Epithelial cell of prostate (primary cell): ENCODE measurements around the gene B3GALT5.

Experiments
- DNase-seq: peaks from one replicate; pipeline ENCODE4 v3.0.0-alpha.2; 2011; ENCODE audit warnings: low read depth, low spot score
- H3K27ac ChIP-seq: fragments of 450-650 bp; 2 replicates; pipeline ENCODE4 v1.5.1; 2017; ENCODE audit warnings: mild to moderate bottlenecking

The B3GALT5 gene

DNA sequence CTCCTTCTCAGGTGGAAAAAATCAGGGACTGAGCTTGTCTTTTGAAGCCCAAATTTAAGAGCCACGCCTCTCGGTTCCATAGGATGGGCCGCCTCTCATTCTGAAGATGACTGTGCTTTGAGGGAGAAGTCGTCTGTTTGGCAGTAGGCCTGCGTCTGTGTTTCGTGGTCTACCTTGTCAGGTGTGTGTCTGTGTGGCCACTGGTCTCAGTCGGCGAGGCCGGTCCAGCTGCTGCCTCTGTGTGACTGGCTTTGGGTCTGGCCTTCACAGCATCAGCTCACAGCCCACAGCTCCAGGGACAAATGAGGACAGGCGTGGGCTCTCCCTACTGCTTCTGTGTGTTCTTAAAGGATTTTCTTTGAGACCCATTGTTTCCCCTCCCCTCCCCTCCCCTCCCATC lies 50.3 kb downstream of the B3GALT5 start:
- no peak overlapping the region for H3K27ac ChIP-seq
- no peak for DNase-seq

- DNase-seq = no peak
- no peak overlapping the region for H3K27ac ChIP-seq
Observed at GRCh38 chr21:39663742-39664492, 51.2 kb downstream of the B3GALT5 start.

DNA sequence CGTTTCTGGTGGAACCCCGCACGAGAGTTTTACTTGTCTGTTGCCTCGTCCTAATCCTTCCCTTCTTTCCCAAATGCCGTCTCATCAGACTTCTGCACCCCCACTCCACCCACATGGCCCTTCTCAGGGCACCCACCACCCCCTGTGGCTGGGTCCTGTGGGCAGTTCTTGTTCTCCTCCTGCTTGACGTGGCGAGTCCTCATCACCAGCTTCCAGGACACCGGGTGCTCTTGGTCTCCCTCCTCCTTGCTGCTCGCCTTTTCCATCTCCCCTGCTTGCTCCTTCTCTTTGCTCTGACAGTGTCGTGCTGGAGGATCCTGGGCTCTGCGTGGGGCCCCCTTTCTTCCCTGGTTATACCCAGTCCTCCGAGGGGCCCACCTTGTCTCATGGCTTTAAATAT lies 51.8 kb downstream of the B3GALT5 start:
- H3K27ac ChIP-seq = no peak overlapping the region
- DNase-seq = no peak

DNA sequence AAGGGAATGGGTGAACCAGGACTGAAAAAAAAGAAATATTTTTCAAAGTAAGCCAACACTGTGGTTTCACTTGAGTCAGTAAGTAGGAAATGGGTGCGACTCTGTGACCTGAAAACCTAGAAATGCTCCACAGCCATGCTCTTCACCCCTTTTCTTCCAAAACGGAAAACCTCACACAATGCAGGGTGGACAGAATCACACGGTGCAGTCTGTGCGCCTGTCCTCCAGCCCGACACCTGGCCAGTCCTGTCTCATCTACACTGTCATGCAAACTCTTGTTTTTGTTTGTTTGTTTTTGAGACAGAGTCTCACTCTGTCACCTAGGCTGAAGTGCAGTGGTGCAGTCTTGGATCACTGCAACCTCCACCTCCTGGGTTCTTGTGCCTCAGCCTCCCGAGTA lies 53.3 kb downstream of the B3GALT5 start:
- DNase-seq = no peak
- no peak overlapping the region for H3K27ac ChIP-seq

GRCh38 chr21:39666681-39667315 lies 54.1 kb downstream of the B3GALT5 start:
- no peak for DNase-seq
- no peak overlapping the region for H3K27ac ChIP-seq

GRCh38 chr21:39667353-39667891 lies 54.7 kb downstream of the B3GALT5 start:
- no peak overlapping the region for H3K27ac ChIP-seq
- DNase-seq = no peak

GRCh38 chr21:39668369-39668768 lies 55.6 kb downstream of the B3GALT5 start:
- no peak overlapping the region for H3K27ac ChIP-seq
- no peak for DNase-seq

DNA sequence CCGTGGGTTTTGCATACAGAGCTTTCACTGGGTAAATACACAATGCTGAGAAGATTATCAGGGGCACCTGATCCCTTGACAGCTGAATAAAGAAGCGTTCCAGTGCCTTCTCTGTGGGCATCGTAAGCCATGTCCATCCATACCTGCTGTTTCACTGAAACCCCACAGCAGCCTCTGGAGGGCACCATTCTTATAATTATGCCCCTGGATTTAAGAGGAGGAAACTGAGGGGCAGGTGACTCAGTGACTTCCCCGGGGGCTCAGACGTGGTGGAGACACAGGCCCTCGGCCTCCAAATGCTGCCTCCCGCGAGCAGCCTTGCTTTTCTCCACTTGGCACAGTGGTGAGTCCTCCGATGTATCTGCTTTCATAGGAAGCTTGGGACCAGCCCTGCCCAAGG lies 56.7 kb downstream of the B3GALT5 start:
- no peak overlapping the region for H3K27ac ChIP-seq
- no peak for DNase-seq

- no peak overlapping the region for H3K27ac ChIP-seq
- DNase-seq = no peak
Observed at GRCh38 chr21:39669976-39670661, 57.4 kb downstream of the B3GALT5 start.

DNA sequence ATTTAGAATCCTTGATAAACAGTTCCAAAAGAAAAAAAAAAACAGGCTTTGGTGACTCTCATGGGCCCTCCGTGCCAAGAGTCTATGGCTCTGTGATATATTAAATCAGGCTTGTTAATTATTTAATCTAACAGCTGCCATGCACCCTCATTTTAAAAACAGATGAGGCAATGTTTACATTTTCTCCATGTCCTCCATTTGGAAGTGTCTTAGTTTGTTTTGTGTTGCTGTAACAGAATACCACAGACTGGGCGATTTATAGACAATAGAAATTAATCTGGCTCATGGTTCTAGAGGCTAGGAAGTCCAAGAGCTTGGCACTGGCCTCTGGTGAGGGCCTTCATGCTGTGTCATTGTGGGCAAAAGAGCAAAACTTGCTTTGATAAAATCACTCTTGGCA lies 58.0 kb downstream of the B3GALT5 start:
- no peak for DNase-seq
- no peak overlapping the region for H3K27ac ChIP-seq

DNA sequence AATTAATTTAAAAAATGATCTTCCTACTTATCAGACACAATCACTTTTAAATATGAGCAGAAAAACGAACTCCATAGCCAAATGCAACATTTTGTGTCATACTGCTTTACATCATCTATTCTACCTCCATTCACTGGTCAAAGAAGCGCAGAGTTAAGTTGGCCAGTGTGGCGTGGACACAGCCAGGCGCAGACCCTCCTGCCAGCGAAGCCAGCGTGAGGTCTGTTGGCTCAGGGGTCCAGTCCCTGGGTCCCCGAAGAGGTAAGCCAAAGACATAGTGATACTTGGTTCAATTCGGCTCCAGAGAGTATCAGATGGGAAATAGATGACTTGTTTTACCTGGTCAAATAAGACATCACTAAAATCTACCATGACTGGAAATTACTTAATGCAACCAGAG lies 59.2 kb downstream of the B3GALT5 start:
- DNase-seq = no peak
- no peak overlapping the region for H3K27ac ChIP-seq

- DNase-seq = no peak
- H3K27ac ChIP-seq = no peak overlapping the region
Observed at GRCh38 chr21:39673163-39673562, 60.4 kb downstream of the B3GALT5 start.

GRCh38 chr21:39673736-39674135 lies 61.0 kb downstream of the B3GALT5 start:
- DNase-seq = no peak
- no peak overlapping the region for H3K27ac ChIP-seq

GRCh38 chr21:39674801-39675200 lies 62.1 kb downstream of the B3GALT5 start:
- DNase-seq = no peak
- no peak overlapping the region for H3K27ac ChIP-seq

DNA sequence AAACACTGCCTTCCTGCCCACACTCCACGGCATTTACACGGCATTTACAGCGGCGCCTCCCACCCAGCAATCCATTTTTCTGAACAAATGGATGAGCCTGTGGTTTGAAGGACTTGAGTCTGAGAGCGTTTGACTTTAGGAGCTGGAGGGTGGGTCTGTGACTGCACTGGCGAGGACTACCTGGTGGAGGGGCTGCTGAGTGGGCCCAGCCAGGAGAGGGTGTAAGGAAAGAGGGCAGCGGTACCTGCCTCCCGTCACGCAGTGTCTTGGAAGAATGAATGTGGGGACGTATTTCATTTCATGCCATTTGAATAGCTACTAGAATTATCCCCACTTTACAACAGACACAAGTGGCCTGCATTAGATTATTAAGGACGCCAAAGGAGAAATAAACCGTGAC lies 62.9 kb downstream of the B3GALT5 start:
- DNase-seq = no peak
- H3K27ac ChIP-seq = peak overlapping the region; percentile 90

GRCh38 chr21:39675993-39676661 lies 63.4 kb downstream of the B3GALT5 start:
- peak overlapping the region; percentile 90 for H3K27ac ChIP-seq
- DNase-seq = peak; percentile 88

DNA sequence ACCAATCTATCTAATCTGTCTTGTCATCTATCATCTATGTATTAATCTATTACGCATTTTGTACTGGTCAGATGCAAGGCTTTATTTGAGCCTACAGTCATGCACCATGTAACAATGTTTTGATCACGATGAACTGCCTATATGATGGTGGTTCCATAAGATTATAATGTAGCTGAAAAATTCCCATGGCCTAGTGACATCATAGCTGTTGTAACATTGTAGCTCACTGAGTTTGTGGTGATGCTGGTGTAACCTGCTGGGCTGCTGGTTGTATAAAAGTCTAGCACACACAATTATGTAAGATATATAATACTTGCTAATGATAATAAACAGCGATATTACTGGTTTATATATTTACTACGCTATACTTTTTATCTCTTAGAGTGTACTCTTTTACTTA lies 67.5 kb downstream of the B3GALT5 start:
- no peak overlapping the region for H3K27ac ChIP-seq
- no peak for DNase-seq

- DNase-seq = peak; percentile 54
- peak overlapping the region; percentile 71 for H3K27ac ChIP-seq
Observed at GRCh38 chr21:39681257-39681656, 68.5 kb downstream of the B3GALT5 start.

DNA sequence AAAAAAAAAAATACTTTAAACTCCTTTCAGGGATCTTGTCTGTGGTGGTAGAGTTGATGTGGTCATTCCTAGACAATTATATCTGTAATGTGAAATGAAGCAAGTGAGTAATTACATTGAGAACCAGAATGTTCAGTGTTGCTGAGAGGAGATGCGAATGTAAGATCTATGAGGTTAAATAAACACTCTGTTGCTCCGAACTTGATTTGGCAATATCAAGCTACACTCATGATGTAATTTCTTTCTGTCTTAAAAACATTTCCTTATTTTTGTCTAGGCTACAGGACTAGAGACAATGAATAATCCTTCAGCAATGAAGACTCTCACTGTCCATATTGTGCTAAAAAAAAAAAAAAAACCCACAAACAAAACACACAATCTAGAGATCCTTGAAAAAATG lies 69.1 kb downstream of the B3GALT5 start:
- peak; percentile 88 for DNase-seq
- H3K27ac ChIP-seq = peak overlapping the region; percentile 71

- no peak overlapping the region for H3K27ac ChIP-seq
- DNase-seq = no peak
Observed at GRCh38 chr21:39685236-39685635, 72.5 kb downstream of the B3GALT5 start.

- DNase-seq = no peak
- H3K27ac ChIP-seq = no peak overlapping the region
Observed at GRCh38 chr21:39685991-39686390, 73.3 kb downstream of the B3GALT5 start.
